NCI-H2081 (cell line): Measurements from ENCODE around the gene MND1.

ENCODE experiments used
- DNase-seq, 2 experiments: peaks; one replicate each; lab custom pipeline; 2025; lab: John Stamatoyannopoulos, UW

Gene MND1

GRCh38 chr4:153346563-153346962 is 2.1 kb downstream of the MND1 start:
- DNase-seq = no peak

DNA sequence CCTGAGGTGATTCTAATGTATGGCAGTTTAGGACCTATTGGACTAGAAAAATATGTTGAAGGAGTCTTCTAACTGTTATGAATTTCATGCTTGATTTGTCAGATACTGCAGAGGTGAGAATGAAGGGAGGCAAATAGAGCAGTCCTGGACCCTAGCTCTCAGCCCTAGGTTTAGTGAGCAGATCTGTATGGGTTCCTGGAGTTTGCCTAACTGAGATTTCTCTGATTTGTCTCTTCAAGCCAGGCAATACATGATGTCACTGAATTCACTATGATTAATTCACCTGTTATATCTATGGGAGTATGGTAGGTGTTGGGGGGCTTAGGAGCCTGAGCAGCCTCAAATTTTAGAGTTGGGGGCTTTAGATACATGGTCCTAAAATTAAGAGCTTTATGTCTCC is 2.6 kb downstream of the MND1 start:
- DNase-seq = no peak

DNA sequence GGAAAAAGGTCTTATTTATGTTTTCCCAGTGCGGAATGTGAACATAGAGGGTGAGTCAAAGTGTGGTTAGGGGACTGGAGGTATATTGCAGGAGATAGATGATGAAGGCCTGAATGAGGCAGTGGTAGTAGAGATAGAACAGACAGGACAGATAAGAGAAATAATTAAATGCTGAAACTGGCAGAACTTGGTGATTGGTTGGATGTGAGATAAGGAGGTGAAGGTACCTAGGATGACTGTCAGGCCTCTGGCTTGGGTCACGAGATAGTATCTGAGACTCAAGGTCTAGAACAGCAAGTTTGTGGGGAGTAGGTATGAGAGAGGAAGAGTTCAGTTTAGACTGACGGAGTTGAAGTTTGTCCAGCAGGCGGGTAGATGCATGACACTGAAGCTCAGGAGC is 3.5 kb downstream of the MND1 start:
- DNase-seq = no peak

- no peak for DNase-seq
These were observed 4.8 kb downstream of the MND1 start for GRCh38 chr4:153349206-153349805.

- no peak for DNase-seq
These were observed 17.7 kb downstream of the MND1 start for GRCh38 chr4:153362184-153362583.

DNA sequence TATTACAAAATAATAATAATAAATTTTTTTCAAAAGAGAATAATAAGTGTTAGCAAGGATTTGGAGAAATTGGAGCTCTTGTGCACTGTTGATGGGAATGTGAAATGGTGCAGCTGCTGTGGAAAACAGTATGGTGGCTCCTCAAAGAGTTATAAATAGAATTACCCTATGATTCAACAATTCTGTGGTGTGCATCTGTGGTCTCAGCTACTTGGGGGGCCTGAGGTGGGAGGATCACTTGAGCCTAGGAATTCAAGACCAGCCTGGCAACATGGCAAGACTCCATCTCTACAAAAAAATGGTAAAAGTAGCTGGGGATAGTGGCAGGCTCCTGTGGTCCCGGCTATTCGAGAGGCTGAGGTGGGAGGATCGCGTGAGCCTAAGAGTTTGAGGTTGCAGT is 19.6 kb downstream of the MND1 start:
- no peak for DNase-seq

- DNase-seq = no peak
These were observed 20.5 kb downstream of the MND1 start for GRCh38 chr4:153365003-153365402.

DNA sequence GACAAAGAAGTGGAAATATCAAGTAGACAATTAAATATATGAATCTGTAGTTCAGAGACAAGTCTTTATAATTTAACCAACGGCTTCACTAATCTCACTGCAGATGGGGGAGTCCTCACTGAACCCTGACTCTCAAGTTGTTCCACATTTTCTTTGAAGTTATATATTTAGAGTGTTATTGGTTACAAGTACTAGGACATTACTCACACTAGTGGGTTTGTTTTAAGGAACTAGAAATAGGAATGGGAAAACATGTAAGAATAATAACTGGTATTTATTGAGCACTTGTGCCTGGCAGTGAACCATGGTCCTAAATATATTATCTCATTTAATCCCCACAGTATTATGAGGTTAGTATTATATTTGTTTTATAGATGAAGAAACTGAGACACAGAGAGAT is 22.0 kb downstream of the MND1 start:
- DNase-seq = no peak

DNA sequence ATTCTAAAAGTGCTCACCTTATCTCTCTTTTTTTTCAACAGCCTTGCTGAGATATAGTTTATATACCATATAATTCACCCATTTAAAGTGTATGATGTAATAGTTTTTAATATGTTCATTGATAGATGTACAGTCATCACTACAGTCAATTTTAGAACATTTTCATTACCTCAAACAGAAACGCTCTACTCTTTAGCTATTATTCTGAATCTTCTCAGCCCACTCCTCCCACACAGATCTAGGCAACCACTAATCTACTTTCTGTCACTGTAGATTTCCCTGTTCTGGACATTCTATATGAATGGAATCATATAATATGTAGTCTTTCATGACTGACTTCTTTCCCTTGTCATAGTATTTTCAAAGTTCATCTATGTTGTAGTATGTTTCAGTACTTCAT is 22.6 kb downstream of the MND1 start:
- no peak for DNase-seq

DNA sequence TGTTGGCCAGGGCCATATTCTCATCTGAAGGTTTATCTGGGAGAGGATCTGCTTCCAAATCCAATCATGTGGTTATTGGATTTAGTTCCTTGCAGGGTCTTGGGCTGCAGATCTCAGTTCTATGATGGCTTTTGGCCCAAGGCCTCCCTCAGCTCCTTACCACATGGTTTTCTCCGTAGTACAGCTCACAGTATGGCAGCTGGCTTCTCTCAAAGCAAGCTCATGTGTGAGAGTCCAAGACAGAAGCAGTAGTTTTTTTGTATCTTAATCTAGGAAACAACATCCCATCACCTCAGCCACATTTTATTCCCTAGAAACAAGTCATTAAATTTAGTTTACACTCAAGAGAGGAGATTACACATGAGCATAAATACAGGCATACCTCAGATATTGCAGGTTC is 24.5 kb downstream of the MND1 start:
- no peak for DNase-seq

DNA sequence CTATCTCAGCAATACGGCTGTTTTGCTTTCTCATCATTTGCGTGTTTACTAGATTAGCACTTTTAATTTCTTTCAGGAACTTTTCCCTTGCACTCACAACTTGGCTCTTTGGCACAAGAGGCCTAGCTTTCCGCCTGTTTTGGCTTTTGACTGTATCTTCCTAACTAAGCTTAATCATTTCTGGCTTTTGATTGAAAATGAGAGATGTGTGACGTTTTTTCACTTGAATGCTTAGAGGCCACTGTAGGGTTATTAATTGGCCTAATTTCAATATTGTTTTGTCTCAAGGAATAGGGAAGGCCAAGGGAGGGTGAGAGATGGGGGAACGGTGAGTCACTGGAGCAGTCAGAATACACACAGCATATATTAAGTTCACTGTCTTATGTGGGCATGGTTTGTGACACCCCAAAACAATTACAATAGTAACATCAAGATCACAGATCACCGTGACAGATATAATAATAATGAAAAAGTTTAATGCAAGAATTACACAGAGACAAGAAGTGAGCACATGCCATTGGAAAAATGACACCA is 27.3 kb downstream of the MND1 start:
- DNase-seq = no peak

DNA sequence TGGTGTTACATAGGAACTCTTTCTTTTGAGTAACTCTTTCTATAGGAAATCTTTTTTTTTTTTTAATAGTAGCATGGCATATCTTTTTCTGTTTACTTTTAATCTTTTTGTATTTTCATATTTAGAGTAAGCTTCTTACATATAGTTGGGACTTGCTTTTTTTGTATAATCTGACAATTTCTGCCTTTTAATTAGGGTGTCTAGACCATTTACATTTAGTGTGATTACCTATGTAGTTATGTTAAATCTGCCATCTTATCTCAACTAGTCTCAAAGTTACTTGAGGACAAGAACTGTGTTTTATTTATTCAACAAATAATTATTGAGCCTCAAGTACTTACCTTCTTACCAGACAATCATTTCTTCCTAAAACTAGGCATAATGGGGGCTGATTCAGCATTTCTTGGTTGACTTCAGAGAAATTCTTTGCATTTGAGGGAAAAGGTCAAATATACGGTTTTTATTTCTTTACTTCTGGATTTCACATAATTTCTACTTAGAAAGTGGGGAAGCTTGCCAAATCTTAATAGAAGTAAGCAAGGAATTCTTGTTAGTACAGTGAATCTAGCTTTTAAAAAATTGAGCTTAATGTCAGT is 28.6 kb downstream of the MND1 start:
- no peak for DNase-seq

GRCh38 chr4:153374442-153374841 is 30.0 kb downstream of the MND1 start:
- no peak for DNase-seq

- DNase-seq = no peak
These were observed 30.8 kb downstream of the MND1 start for GRCh38 chr4:153375303-153375702.

GRCh38 chr4:153383131-153383530 is 38.6 kb downstream of the MND1 start:
- no peak for DNase-seq

GRCh38 chr4:153384160-153384559 is 39.7 kb downstream of the MND1 start:
- no peak for DNase-seq

DNA sequence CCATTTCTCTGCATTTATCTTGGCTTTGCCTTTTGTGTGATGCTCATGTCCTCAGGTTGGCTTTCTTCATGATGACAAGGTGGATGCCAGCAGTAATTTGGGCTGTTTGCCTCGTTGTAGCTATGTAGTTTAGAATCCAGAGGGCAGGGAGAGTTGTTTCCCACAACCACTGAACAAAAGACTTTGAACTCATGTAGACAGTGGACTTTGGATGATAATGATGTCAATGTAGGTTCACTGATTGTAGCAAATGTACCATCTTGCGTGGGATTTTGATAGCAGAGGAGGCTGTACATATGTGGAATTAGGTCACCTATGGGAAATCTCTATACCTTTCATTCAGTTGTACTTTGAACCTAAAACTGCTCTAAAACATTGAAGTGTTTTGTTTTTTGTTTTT is 41.3 kb downstream of the MND1 start:
- DNase-seq = no peak

DNA sequence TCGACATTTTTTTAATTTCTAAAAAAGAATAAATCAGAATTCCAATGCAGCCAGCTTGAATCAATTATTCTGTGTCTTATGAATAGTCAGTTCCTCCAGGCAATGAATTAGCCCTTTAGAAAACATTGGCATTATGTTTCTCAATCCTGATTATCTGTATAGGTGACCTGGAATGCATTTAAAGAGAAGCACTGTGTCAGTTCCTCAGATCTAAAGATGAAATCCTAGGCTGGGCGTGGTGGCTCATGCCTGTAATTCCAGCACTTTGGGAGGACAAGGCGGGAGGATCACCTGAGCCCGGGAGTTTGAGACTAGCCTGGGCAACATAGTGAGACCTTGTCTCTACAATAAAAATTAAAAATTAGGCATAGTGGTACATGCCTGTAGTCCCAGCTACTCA is 43.5 kb downstream of the MND1 start:
- no peak for DNase-seq

DNA sequence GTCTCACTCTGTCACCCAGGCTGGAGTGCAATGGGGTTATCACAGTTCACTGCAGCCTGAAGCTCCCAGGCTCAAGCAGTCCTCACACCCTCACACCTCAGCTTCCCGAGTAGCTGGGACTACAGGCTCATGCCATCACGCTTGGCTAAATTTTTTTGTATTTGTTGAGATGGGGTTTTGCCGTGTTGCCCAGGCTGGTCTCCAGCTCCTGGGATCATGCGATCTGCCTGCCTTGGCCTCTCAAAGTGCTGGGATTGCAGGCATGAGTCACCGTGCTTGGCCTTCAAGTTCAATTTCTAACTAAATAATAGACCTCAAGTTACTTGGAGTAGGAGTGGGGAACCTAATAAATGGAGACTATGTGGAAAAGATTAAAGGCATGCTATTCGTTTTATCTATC is 48.9 kb downstream of the MND1 start:
- no peak for DNase-seq

GRCh38 chr4:153394945-153395344 is 50.5 kb downstream of the MND1 start:
- no peak for DNase-seq

DNA sequence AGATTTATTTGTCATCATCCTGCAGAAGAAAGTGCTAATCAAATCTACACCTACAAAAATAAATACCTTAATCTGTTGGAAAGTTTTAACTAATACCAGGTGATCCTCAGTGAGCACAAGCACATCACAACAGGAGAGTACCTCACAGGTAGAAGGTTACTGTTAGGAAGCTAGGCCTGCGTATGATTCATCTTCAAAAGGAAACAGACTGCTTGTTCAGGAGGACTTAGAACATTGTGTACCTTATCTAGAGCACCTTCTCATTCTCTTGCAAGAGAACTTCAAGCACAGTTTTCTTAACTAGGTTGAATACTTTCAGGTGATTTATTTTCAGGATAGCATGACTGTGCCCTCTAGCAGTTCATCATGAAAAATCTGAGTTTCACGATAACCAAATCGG is 54.2 kb downstream of the MND1 start:
- no peak for DNase-seq

DNA sequence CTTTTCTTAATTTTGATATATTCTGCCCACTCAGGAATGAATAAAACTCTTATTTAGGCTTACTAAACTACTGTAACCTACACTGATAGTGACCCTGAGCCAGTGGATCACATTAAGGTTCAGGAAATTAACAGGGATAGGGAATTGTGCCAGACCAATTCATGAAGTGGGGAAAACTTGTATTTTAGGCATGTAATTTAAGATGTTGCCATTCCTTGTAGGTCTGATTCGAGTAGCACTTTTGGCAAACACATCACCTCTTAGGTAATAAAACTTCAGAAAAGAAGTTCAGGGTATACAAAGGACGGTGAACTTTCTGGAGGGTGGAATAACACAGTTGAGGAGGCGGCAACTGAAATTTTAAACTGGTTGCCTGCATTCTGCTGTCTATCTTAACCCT is 54.9 kb downstream of the MND1 start:
- DNase-seq = no peak

GRCh38 chr4:153401501-153401900 is 57.0 kb downstream of the MND1 start:
- no peak for DNase-seq

- no peak for DNase-seq
These were observed 57.9 kb downstream of the MND1 start for GRCh38 chr4:153402366-153402765.
